ENCODE data around the gene CASZ1. TPM values are rescaled to one million over a fixed set of nuclear protein-coding genes. Genes with fewer than 3 reads are reported as not detected.

Gene CASZ1
- total and polyA plus RNA-seq, 3 donors from 2014 or later, result 9.4 to 12.3 (median 10.3) TPM

- H3K27ac ChIP-seq, result no peak overlapping the region
- H3K36me3 ChIP-seq (ENCODE audit: low read depth, missing control alignments), result no peaks in the 10 kb centered on the region
- intact Hi-C loops (cut with DNase I; ENCODE audit: low total_unique reads), result no loop called here
- no peaks in the 10 kb centered on the region for H3K4me1 ChIP-seq
- no peaks in the 10 kb centered on the region for H3K27me3 ChIP-seq
- DNase-seq, result no peak
- no peak for TF ChIP-seq POLR2A (IDR thresholded peaks at IDR 0.05)
- TF ChIP-seq, protein P1, sequence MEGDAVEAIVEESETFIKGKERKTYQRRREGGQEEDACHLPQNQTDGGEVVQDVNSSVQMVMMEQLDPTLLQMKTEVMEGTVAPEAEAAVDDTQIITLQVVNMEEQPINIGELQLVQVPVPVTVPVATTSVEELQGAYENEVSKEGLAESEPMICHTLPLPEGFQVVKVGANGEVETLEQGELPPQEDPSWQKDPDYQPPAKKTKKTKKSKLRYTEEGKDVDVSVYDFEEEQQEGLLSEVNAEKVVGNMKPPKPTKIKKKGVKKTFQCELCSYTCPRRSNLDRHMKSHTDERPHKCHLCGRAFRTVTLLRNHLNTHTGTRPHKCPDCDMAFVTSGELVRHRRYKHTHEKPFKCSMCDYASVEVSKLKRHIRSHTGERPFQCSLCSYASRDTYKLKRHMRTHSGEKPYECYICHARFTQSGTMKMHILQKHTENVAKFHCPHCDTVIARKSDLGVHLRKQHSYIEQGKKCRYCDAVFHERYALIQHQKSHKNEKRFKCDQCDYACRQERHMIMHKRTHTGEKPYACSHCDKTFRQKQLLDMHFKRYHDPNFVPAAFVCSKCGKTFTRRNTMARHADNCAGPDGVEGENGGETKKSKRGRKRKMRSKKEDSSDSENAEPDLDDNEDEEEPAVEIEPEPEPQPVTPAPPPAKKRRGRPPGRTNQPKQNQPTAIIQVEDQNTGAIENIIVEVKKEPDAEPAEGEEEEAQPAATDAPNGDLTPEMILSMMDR (IDR thresholded peaks at IDR 0.05), result no peak
- no peak overlapping the region for H3K4me3 ChIP-seq
- H3K9me3 ChIP-seq, result no peaks in the 10 kb centered on the region
- WGBS, 2 donors, result 55 to 67% methylated on average over 20 to 30 of the region's 30 CpGs
Measured at GRCh38 chr1:10649517-10650201, 146.8 kb downstream of the CASZ1 start.

GRCh38 chr1:10648689-10649516 is 147.5 kb downstream of the CASZ1 start:
- H3K4me1 ChIP-seq, result no peaks in the 10 kb centered on the region
- 83 to 88% methylated on average over 23 to 30 of the region's 32 CpGs for WGBS, 2 donors
- no peak overlapping the region for H3K27ac ChIP-seq
- intact Hi-C loops (cut with DNase I; ENCODE audit: low total_unique reads), result no loop called here
- H3K27me3 ChIP-seq, result no peaks in the 10 kb centered on the region
- no peaks in the 10 kb centered on the region for H3K36me3 ChIP-seq (ENCODE audit: low read depth, missing control alignments)
- H3K9me3 ChIP-seq, result no peaks in the 10 kb centered on the region
- TF ChIP-seq, protein P1 (IDR thresholded peaks at IDR 0.05), result no peak
- no peak for TF ChIP-seq POLR2A (IDR thresholded peaks at IDR 0.05)
- no peak overlapping the region for H3K4me3 ChIP-seq
- DNase-seq, result no peak

DNA sequence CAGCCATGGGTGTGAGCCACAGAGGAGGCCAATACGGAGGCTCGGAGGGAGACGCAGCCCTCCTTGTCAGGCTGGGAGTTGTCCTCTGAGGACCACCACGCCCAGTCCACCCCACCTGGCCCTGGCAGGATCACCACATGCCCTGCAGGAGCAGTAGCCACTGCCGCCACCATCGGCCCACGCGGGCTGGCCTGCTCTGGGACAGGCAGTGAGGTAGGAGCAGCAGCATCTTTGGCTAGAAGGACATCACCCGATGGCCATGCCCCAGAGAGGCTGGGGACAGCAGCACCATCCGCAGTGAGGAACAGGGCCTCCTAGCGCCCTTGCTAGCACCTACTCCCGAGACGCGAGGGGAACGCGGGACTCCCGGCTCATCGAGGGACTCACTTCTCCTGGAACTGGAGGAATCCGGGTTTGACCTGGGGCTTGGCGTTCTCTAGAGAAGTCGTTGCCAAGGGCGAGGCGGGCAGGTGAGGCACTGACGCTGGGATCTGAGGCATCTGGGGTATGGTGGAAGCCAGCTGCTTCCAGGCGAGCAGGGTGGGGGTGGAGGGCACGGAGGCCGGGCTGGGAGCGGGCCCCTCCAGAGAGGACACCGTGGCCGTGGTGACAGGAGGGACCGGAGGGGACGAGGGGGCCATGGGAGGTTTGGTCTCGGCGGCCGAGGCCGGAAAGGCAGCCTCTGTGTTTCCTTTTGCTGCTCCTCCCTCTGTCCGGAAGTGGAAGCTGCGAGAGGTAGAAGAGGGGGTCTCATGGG is 148.9 kb downstream of the CASZ1 start:
- Histone ChIP-seq H3K27ac (no peak overlapping the region), H3K36me3 (ENCODE audit: low read depth, missing control alignments) (no peaks in the 10 kb centered on the region), H3K9me3 (no peaks in the 10 kb centered on the region), H3K4me1 (no peaks in the 10 kb centered on the region), H3K4me3 (no peak overlapping the region), H3K27me3 (no peaks in the 10 kb centered on the region)
- TF ChIP-seq POLR2A (IDR thresholded peaks at IDR 0.05), result no peak
- TF ChIP-seq, protein P1 (IDR thresholded peaks at IDR 0.05), result no peak
- intact Hi-C loops (cut with DNase I; ENCODE audit: low total_unique reads), result no loop called here
- WGBS, 2 donors, result 93 to 95% methylated on average over 28 to 38 of the region's 38 CpGs
- DNase-seq, result no peak

GRCh38 chr1:10646347-10646861 is 150.0 kb downstream of the CASZ1 start:
- TF ChIP-seq POLR2A (IDR thresholded peaks at IDR 0.05), result no peak
- TF ChIP-seq, protein P1 (IDR thresholded peaks at IDR 0.05), result no peak
- Histone ChIP-seq H3K4me3 (no peak overlapping the region), H3K27ac (no peak overlapping the region), H3K36me3 (ENCODE audit: low read depth, missing control alignments) (no peaks in the 10 kb centered on the region), H3K9me3 (no peaks in the 10 kb centered on the region), H3K27me3 (no peaks in the 10 kb centered on the region), H3K4me1 (no peaks in the 10 kb centered on the region)
- WGBS, 2 donors, result 88 to 90% methylated on average over 6 to 12 of the region's 12 CpGs
- intact Hi-C loops (cut with DNase I; ENCODE audit: low total_unique reads), result no loop called here
- no peak for DNase-seq

All from testis (tissue), 3 donors.